H9 (cell line): Measurements from ENCODE around the gene TLL2. TPM values are rescaled to one million over a fixed set of nuclear protein-coding genes. Genes with fewer than 3 reads are reported as not detected.

Experiments used
- DNase-seq: peaks from one replicate; pipeline ENCODE4 v3.0.0-alpha.2; 2017
- H2AFZ ChIP-seq: one replicate; pipeline ENCODE4 v1.6.1; 2013; ENCODE audit warnings: mild to moderate bottlenecking, low read length, control low read depth, moderate library complexity
- H2AK5ac ChIP-seq: 2 replicates; pipeline ENCODE4 v1.6.1; 2013; ENCODE audit warnings: low read length, control low read depth, mixed read lengths; ENCODE audit not compliant: insufficient read length
- H2BK120ac ChIP-seq: one replicate; pipeline ENCODE4 v1.6.1; 2013; ENCODE audit warnings: low read depth, mild to moderate bottlenecking, low read length, control low read depth, inconsistent platforms; ENCODE audit not compliant: poor library complexity, severe bottlenecking
- H2BK12ac ChIP-seq: 2 replicates; pipeline ENCODE4 v1.6.1; 2013; ENCODE audit warnings: low read length, control low read depth, mixed read lengths, low read depth; ENCODE audit not compliant: insufficient read length
- H2BK15ac ChIP-seq: 2 replicates; pipeline ENCODE4 v1.6.1; 2013; ENCODE audit warnings: low read depth, low read length, control low read depth
- H2BK20ac ChIP-seq: one replicate; pipeline ENCODE4 v1.6.1; 2013; ENCODE audit warnings: low read depth, mild to moderate bottlenecking, low read length, control low read depth, inconsistent platforms; ENCODE audit not compliant: poor library complexity, severe bottlenecking
- H2BK5ac ChIP-seq: 2 replicates; pipeline ENCODE4 v1.6.1; 2013; ENCODE audit warnings: low read length, control low read depth, mixed read lengths; ENCODE audit not compliant: insufficient read length
- H3K14ac ChIP-seq: 2 replicates; pipeline ENCODE4 v1.6.1; 2013; ENCODE audit warnings: low read length, control low read depth; ENCODE audit not compliant: insufficient read depth
- H3K18ac ChIP-seq: 2 replicates; pipeline ENCODE4 v1.6.1; 2013; ENCODE audit warnings: low read depth, mild to moderate bottlenecking, mixed read lengths, low read length, control low read depth; ENCODE audit not compliant: insufficient read length
- H3K23ac ChIP-seq: 2 replicates; pipeline ENCODE4 v1.6.1; 2013; ENCODE audit warnings: low read length, control low read depth, mixed read lengths, low read depth; ENCODE audit not compliant: insufficient read length
- H3K23me2 ChIP-seq: 2 replicates; pipeline ENCODE4 v1.6.1; 2013; ENCODE audit warnings: low read depth, mild to moderate bottlenecking, mixed read lengths, low read length, control low read depth; ENCODE audit not compliant: insufficient read length, poor library complexity, severe bottlenecking
- H3K27ac ChIP-seq: 2 replicates; pipeline ENCODE4 v1.5.1; 2013; ENCODE audit warnings: low read length, control low read depth, mixed read lengths, low read depth; ENCODE audit not compliant: insufficient read length
- H3K27me3 ChIP-seq: 2 replicates; pipeline ENCODE4 v1.6.1; 2013; ENCODE audit warnings: low read length, control low read depth, inconsistent platforms; ENCODE audit not compliant: insufficient read depth
- H3K4ac ChIP-seq: 2 replicates; pipeline ENCODE4 v1.6.1; 2013; ENCODE audit warnings: low read depth, mild to moderate bottlenecking, control low read depth, inconsistent platforms, low read length, moderate library complexity
- H3K4me1 ChIP-seq: 2 replicates; pipeline ENCODE4 v1.6.1; 2013; ENCODE audit warnings: low read length, control low read depth, inconsistent platforms; ENCODE audit not compliant: insufficient read depth
- H3K4me2 ChIP-seq: 2 replicates; pipeline ENCODE4 v1.6.1; 2013; ENCODE audit warnings: low read length, control low read depth, mixed read lengths; ENCODE audit not compliant: insufficient read length, insufficient read depth
- H3K56ac ChIP-seq: 2 replicates; pipeline ENCODE4 v1.6.1; 2013; ENCODE audit warnings: low read depth, mild to moderate bottlenecking, mixed read lengths, low read length, control low read depth; ENCODE audit not compliant: insufficient read length
- H3K79me1 ChIP-seq: 2 replicates; pipeline ENCODE4 v1.6.1; 2013; ENCODE audit warnings: low read depth, mild to moderate bottlenecking, moderate library complexity, low read length, control low read depth, inconsistent platforms; ENCODE audit not compliant: insufficient read depth, poor library complexity, severe bottlenecking
- H3K79me2 ChIP-seq: 2 replicates; pipeline ENCODE4 v1.6.1; 2013; ENCODE audit warnings: low read length, control low read depth, inconsistent platforms; ENCODE audit not compliant: insufficient read depth
- H3K9ac ChIP-seq: 2 replicates; pipeline ENCODE4 v1.6.1; 2013; ENCODE audit warnings: low read length, control low read depth, mixed read lengths; ENCODE audit not compliant: insufficient read length; ENCODE audit errors: extremely low read depth
- H3K9me3 ChIP-seq: one replicate; pipeline ENCODE4 v1.6.1; 2013; ENCODE audit warnings: low read depth, low read length, inconsistent platforms; ENCODE audit not compliant: control insufficient read depth
- H3T11ph ChIP-seq: one replicate; pipeline ENCODE4 v1.6.1; 2013; ENCODE audit warnings: mild to moderate bottlenecking, low read length, control low read depth, inconsistent platforms
- H4K20me1 ChIP-seq: one replicate; pipeline ENCODE4 v1.6.1; 2013; ENCODE audit not compliant: control insufficient read depth, insufficient read length, insufficient read depth
- H4K5ac ChIP-seq: 2 replicates; pipeline ENCODE4 v1.6.1; 2013; ENCODE audit warnings: low read depth, mild to moderate bottlenecking, mixed read lengths, low read length, control low read depth; ENCODE audit not compliant: insufficient read length
- H4K8ac ChIP-seq: replicated peaks from 2 replicates; pipeline ENCODE4 v1.6.1; 2013; ENCODE audit warnings: low read length, control low read depth, mixed read lengths, low read depth; ENCODE audit not compliant: insufficient read length
- H4K91ac ChIP-seq: 2 replicates; pipeline ENCODE4 v1.6.1; 2013; ENCODE audit warnings: low read depth, mild to moderate bottlenecking, moderate library complexity, mixed read lengths, low read length, control low read depth; ENCODE audit not compliant: insufficient read length
- H3K27ac Mint-ChIP-seq, 3 experiments: 2 replicates in 2 of 3; 3 replicates in 1 of 3; pipeline ENCODE4 v1.8.0; 2020 to 2021; ENCODE audit warnings: mixed read lengths in 3 of 3, mild to moderate bottlenecking in 1 of 3, moderate library complexity in 1 of 3
- H3K27me3 Mint-ChIP-seq: 2 replicates; pipeline ENCODE4 v1.8.0; 2021; ENCODE audit warnings: low read depth, mild to moderate bottlenecking, moderate library complexity, mixed read lengths
- H3K36me3 Mint-ChIP-seq, 3 experiments: 2 replicates in 2 of 3; 3 replicates in 1 of 3; pipeline ENCODE4 v1.8.0; 2020 to 2021; ENCODE audit warnings: low read depth in 3 of 3, mixed read lengths in 3 of 3; ENCODE audit not compliant: insufficient read depth in 1 of 3
- H3K4me1 Mint-ChIP-seq, 2 experiments: 2 replicates each; pipeline ENCODE4 v1.8.0; 2020; ENCODE audit warnings: mixed read lengths in 2 of 2
- H3K4me3 Mint-ChIP-seq, 2 experiments: 2 replicates in 1 of 2; 3 replicates in 1 of 2; pipeline ENCODE4 v1.8.0; 2020 to 2021; ENCODE audit warnings: mild to moderate bottlenecking in 2 of 2, mixed read lengths in 2 of 2, moderate library complexity in 1 of 2
- H3K9me3 Mint-ChIP-seq, 2 experiments: 2 replicates in 1 of 2; 3 replicates in 1 of 2; pipeline ENCODE4 v1.8.0; 2020; ENCODE audit warnings: mild to moderate bottlenecking in 2 of 2, mixed read lengths in 2 of 2, moderate library complexity in 1 of 2
- CTCF ChIP-seq: fragments of 200-600 bp; sonication (generic); conservative IDR thresholded peaks from 3 replicates; pipeline ENCODE4 v1.8.0; 2021; ENCODE audit warnings: antibody characterized with exemption, mild to moderate bottlenecking
- WGBS: extraction: QIAGEN DNeasy Blood & Tissue Kit; methylation state at CpG from one replicate; pipeline ENCODE4 v1.1.7; 2013; ENCODE audit warnings: missing lambda C conversion rate, low lambda C conversion rate, mixed read lengths; ENCODE audit not compliant: insufficient read length; ENCODE audit errors: extremely low coverage; 5-methylcytosine and 5-hydroxymethylcytosine counted together
- total RNA-seq: library from RNA; stranded (reverse); gene quantifications from 2 replicates; pipeline ENCODE4 v1.2.1, GENCODE V29; 2021

Gene TLL2
- total RNA-seq, 1 experiment from 2014 or later = 1.4 TPM

- Histone ChIP-seq H3K14ac (no peak overlapping the region), H4K5ac (no peak overlapping the region), H3K79me1 (no peaks in the 10 kb centered on the region), H2BK15ac (no peak overlapping the region; the same call in 1 of the 2 replicates), H4K20me1 (no peaks in the 10 kb centered on the region), H3K4me2 (no peak overlapping the region), H3K4me1 (no peaks in the 10 kb centered on the region), H3K18ac (no peak overlapping the region), H2BK120ac (no peak overlapping the region), H3K27ac (no peak overlapping the region), H4K91ac (no peak overlapping the region), H3K27me3 (no peaks in the 10 kb centered on the region), H3K4ac (no peak overlapping the region), H3K9ac (no peak overlapping the region), H3T11ph (no peak overlapping the region), H3K56ac (no peak overlapping the region), H2BK12ac (no peak overlapping the region), H2BK5ac (no peak overlapping the region), H2AK5ac (no peak overlapping the region), H2AFZ (no peak overlapping the region), H3K23ac (no peak overlapping the region), H2BK20ac (no peak overlapping the region), H3K9me3 (no peaks in the 10 kb centered on the region), H4K8ac (no peak overlapping the region), H3K79me2 (no peaks in the 10 kb centered on the region), H3K23me2 (no peaks in the 10 kb centered on the region)
- Mint-ChIP-seq H3K4me1 (peaks cover 0 to 2% of the 10 kb centered on the region in 2 experiments; a peak in 1 of 4 replicates), H3K27me3 (no peaks in the 10 kb centered on the region; the same call in none of the 2 replicates), H3K36me3 (no peaks in the 10 kb centered on the region), H3K4me3 (no peak overlapping the region), H3K27ac (no peak overlapping the region), H3K9me3 (no peaks in the 10 kb centered on the region)
- WGBS = no CpG with 5 or more reads among the region's 7 CpGs
- no peak for TF ChIP-seq CTCF
- DNase-seq = no peak
Measured at GRCh38 chr10:96327462-96327861, 186.3 kb downstream of the TLL2 start.
